ENCODE results near the gene PRR19.

GRCh38 chr19:42292963-42293362 is 9.0 kb upstream of the PRR19 start:
- TF ChIP-seq CTCF (conservative IDR thresholded peaks at IDR 0.05; ENCODE audit: low read depth, low read length): no peak
- TF ChIP-seq EZH2 (IDR thresholded peaks at IDR 0.05; ENCODE audit: low read length, unreplicated experiment): no peak

Data from PC-3 (cell line).